HK-2 (cell line): ENCODE measurements around the gene CPB1.

Source experiments
- DNase-seq: peaks from one replicate; pipeline ENCODE4 v3.0.0-alpha.2; 2018; ENCODE audit not compliant: unreplicated experiment

CPB1 gene

DNA sequence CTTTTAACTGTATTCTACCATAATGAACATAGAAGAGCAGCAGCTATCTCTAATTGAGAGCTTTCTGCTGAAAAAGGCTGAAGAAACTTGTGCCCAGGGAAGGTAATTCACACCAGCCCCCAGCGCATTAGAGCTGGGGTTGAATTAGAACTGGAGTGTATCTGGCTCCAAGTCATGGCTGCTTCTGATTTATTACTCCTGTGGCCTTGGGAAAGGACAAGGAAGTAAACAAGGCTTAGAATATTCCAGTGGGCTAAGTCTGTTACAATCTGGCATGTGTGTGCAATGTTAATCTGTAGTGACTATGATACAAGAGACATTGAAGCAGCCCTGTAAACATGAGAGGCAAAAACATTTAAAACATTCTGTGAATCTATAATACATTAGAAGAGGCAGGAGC, 55.6 kb downstream of the CPB1 start:
- DNase-seq = no peak

DNA sequence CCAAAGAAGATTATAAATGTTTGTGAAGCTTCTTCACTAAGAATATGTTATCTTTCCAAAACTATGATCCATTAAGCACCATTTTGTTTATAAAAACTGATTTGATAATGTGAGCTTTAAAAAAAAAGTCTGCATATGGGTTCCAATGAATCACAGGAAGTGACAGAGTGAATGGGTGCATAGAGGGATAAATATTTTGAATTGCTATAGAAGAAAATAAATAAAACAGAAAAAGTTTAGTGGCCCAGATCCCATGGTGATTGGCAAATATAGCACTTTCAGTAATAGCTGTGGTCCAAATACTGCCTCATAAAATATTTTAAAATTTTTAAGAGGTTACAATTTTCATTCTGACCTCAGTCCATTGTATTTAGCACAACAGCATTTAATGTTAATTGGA, 56.6 kb downstream of the CPB1 start:
- DNase-seq = no peak

DNA sequence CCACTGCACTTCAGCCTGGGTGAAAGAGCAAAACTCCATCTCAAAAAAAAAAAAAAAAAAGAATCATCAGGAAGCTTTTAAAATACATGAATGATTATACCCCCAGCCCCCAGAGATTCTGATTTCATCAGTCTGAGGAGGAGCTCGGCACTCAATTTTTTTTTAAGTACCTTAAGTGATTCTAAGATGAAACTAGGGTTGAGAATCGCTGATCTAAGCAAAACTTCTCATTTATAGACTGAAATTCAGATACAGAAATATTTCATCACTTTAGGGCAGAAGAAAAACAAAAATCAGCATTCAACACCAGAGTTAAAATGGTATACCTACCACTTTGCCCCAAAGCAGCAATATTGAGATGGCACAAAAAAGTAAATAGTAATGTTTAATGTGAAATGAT, 62.2 kb downstream of the CPB1 start:
- no peak for DNase-seq

DNA sequence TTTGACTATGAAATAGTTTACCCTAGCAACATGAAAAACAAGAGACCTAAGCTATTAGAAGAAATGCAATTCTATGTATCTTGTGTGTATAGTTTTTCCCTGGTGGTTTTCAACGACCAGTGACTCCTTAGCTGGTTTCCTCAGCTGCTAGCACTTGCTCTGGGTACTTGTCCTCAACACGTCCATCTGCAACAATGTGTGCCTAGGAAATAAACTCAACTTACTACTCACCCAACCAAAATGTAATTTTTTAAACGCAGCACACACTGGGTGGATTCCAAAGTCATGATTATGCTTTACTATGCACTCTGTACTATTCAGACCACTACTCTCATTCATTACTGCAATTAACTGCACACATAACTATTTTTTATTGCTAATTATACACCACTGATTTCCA, 68.5 kb downstream of the CPB1 start:
- no peak for DNase-seq

DNA sequence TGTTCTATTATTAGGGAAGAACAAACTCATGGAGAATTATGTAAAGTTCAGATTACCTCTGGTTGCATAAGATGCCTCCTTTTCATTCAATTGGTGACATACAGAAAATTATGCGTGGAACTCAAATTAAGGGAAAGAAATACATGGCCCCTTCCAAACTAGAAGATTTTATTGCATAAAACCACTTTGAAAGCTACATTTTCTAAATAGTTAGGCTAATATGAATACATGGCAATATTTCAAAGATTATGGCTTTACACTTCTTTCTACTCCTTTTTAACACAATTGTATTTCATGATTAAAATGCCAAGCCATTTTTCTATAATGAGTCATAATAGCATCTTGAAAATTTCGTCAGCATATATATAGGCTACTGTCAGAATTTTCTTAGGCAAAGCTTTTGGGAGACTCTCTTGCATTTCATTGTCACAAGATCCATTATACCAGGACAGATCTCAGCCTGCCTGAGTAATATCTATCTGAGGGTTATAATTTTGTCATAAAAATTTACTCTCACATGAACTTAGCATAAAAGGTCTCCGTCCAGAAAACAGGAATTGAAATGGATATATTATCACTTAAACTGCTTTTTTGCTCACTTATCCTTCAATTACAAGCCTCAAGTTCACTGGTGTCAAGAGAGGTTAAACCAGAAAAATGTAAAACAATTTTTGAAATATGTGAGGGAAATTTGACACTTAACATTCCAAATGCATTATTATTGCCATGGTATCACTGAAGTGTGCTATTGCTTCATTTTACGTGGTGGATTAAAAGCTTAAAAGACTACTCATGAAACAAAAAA, 74.6 kb downstream of the CPB1 start:
- no peak for DNase-seq

DNA sequence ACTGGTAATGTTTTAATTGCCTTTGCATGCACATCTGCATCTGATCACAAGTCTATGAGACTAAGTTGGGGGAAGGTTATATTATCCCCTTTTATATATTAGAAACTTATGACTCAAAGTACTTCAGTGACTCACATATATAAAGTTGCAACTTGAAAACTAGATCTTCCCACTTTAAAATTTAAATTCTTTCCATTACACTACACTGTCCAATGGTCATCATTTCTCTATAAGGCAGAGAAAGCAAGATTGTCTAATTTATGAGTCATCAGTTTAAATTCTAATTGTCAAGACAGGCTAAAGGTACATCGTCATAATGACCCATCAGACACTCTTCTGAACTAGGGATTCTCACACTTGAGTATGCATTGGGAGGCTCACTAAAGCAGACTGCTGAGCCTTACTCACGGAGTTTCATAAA, 75.4 kb downstream of the CPB1 start:
- no peak for DNase-seq

DNA sequence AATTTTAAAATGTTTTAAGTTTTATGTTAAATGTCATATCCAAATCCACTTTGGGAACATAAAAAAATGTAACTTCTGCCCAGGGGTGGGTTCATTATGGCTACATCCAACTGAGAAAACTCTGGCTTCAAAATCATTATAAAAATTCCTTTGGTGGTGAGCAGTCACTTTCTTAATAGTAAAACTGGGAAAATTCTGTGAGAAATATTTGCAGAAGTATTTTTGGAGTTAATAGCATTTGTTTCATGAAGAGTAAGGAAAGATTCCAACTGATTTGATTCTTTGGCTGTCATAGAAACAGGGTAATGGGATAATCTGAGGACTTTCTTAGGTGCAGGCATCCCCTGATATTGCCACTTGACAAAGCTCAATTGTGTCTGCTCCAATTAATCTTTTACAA, 76.3 kb downstream of the CPB1 start:
- DNase-seq = no peak

DNA sequence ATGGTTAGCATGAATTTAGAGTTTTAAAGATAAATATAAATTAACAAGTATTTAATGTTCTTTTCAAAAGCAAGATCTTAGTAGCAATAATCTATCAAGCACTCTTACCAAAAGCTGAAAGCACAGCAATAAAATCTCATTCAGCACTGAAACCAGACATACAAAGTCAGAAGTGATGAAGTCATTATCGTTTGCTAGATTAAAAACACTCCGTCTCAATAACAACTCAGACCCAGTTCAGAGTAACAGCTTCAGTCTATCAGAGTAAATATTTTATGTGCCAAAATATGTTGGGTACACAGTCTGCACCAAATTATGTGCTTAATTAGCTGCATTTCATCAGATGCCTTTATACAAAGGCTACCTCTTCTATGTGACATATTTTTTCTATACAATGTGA, 79.1 kb downstream of the CPB1 start:
- DNase-seq = no peak
